Glomerular endothelial cell (primary cell): ENCODE results near the gene NARS2. TPM values are rescaled to one million over a fixed set of nuclear protein-coding genes. Genes with fewer than 3 reads are reported as not detected.

Experiments used
- DNase-seq: peaks from one replicate; pipeline ENCODE4 v3.0.0-alpha.2; 2011; ENCODE audit warnings: low read depth, low spot score; ENCODE audit errors: extremely low read depth
- total RNA-seq: library from RNA; depleted of rRNA; stranded (reverse); fragments of >200 nt; gene quantifications from 2 replicates; pipeline ENCODE4 v1.2.3, GENCODE V29; 2015

Gene NARS2
- total RNA-seq, 1 donor from 2014 or later = 9.1 TPM

GRCh38 chr11:78417175-78417887, 157.3 kb downstream of the NARS2 start, which contains the start of gene GAB2:
GAB2 (minus strand) TSS chr11:78417820; CDS start chr11:78417720, 100 bp downstream.
- no peak for DNase-seq

- DNase-seq = peak; percentile 72
Measured at GRCh38 chr11:78416285-78417174, 158.1 kb downstream of the NARS2 start.

GRCh38 chr11:78415338-78415737, 159.3 kb downstream of the NARS2 start:
- no peak for DNase-seq

- no peak for DNase-seq
Measured at GRCh38 chr11:78414321-78415051, 160.2 kb downstream of the NARS2 start.

GRCh38 chr11:78408619-78409018, 166.0 kb downstream of the NARS2 start:
- DNase-seq = no peak

- DNase-seq = no peak
Measured at GRCh38 chr11:78406568-78407196, 168.0 kb downstream of the NARS2 start.

GRCh38 chr11:78405805-78406204, 168.9 kb downstream of the NARS2 start:
- DNase-seq = no peak

- no peak for DNase-seq
Measured at GRCh38 chr11:78403781-78404180, 170.9 kb downstream of the NARS2 start.

GRCh38 chr11:78402847-78403246, 171.8 kb downstream of the NARS2 start:
- DNase-seq = no peak

GRCh38 chr11:78400702-78401101, 174.0 kb downstream of the NARS2 start:
- DNase-seq = no peak

GRCh38 chr11:78400116-78400515, 174.5 kb downstream of the NARS2 start:
- DNase-seq = no peak

- no peak for DNase-seq
Measured at GRCh38 chr11:78399136-78399535, 175.5 kb downstream of the NARS2 start.

GRCh38 chr11:78398715-78399114, 175.9 kb downstream of the NARS2 start:
- no peak for DNase-seq

GRCh38 chr11:78397398-78397797, 177.3 kb downstream of the NARS2 start:
- DNase-seq = no peak

GRCh38 chr11:78395597-78395996, 179.1 kb downstream of the NARS2 start:
- DNase-seq = no peak

GRCh38 chr11:78392854-78393253, 181.8 kb downstream of the NARS2 start:
- no peak for DNase-seq

- DNase-seq = no peak
Measured at GRCh38 chr11:78391424-78391823, 183.2 kb downstream of the NARS2 start.

- no peak for DNase-seq
Measured at GRCh38 chr11:78390809-78391208, 183.9 kb downstream of the NARS2 start.

- no peak for DNase-seq
Measured at GRCh38 chr11:78386215-78386941, 188.3 kb downstream of the NARS2 start.
